Mucosa of rectum (tissue), 2 donors: ENCODE data around the gene SPATA31D1.

Experiments used
- H3K27ac ChIP-seq, 2 donors: one replicate each; pipeline ENCODE4 v1.7.0; 2013; ENCODE audit warnings: inconsistent platforms in 2 of 2, low read depth in 2 of 2, low read length in 2 of 2
- H3K27me3 ChIP-seq, 2 donors: one replicate each; pipeline ENCODE4 v1.7.0; 2013; ENCODE audit warnings: low read length in 2 of 2; ENCODE audit not compliant: control insufficient read depth in 2 of 2, insufficient read depth in 2 of 2
- H3K36me3 ChIP-seq, 2 donors: one replicate each; pipeline ENCODE4 v1.7.0; 2013; ENCODE audit warnings: low read length in 2 of 2; ENCODE audit not compliant: control insufficient read depth in 2 of 2, insufficient read depth in 2 of 2
- H3K4me1 ChIP-seq, 2 donors: one replicate each; pipeline ENCODE4 v1.7.0; 2013; ENCODE audit warnings: low read length in 2 of 2, mild to moderate bottlenecking in 1 of 2; ENCODE audit not compliant: control insufficient read depth in 2 of 2, insufficient read depth in 2 of 2
- H3K4me3 ChIP-seq, 2 donors: one replicate each; pipeline ENCODE4 v1.7.0; 2013; ENCODE audit warnings: low read length in 2 of 2
- H3K9ac ChIP-seq, 2 donors: one replicate each; pipeline ENCODE4 v1.7.0; 2013; ENCODE audit warnings: low read length in 2 of 2, low read depth in 1 of 2, mild to moderate bottlenecking in 1 of 2
- H3K9me3 ChIP-seq, 2 donors: one replicate each; pipeline ENCODE4 v1.7.0; 2013; ENCODE audit warnings: low read length in 2 of 2; ENCODE audit not compliant: control insufficient read depth in 2 of 2
- donor health status: healthy.
- donor health status: Normal muscosa, but diverticular disease.

SPATA31D1 gene

DNA sequence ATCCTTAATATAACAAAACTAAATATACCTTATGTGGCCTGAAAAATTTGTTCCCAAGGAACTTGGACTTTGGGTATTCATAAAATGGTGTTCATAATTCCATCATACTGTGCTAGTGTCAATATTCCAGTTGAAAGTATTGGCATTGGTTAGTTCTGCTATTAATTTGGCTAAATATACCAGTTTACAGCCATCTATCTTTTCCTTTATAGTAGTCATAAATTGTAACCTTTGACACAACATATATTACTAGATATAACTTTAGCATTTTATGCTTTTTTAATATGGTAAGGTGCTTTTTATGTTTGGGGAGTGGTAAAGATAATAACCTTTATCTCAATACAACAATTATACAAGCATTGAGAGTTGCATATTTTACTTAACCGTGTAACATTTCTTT lies 23.7 kb downstream of the SPATA31D1 start:
- Histone ChIP-seq H3K4me1 (no peaks in the 10 kb centered on the region), H3K27me3 (no peaks in the 10 kb centered on the region), H3K36me3 (no peaks in the 10 kb centered on the region), H3K9me3 (no peaks in the 10 kb centered on the region), H3K4me3 (no peak overlapping the region), H3K27ac (no peak overlapping the region), H3K9ac (no peak overlapping the region)

DNA sequence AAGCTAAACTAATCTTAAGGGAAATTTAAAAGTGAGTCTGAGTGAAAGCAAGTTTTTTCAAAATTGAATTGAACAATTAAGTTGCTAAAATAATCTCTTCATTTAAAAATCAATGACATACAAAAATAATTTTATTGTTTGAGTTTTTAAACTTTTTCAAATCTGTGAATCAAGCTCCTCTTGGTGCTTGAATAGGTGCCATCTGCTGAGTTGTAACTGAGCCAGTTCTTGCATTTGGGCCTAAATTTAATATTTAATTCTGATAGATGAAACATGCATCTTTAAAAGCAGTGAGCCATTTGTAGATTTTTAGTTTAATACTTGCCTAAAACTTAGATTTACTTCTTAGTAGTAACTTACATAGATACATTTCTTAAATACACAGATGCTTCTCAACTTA lies 31.8 kb downstream of the SPATA31D1 start:
- H3K9me3 ChIP-seq: no peaks in the 10 kb centered on the region
- no peaks in the 10 kb centered on the region for H3K36me3 ChIP-seq
- H3K4me1 ChIP-seq: no peaks in the 10 kb centered on the region
- H3K27me3 ChIP-seq: no peaks in the 10 kb centered on the region
- no peak overlapping the region for H3K9ac ChIP-seq
- no peak overlapping the region for H3K27ac ChIP-seq
- H3K4me3 ChIP-seq: no peak overlapping the region

DNA sequence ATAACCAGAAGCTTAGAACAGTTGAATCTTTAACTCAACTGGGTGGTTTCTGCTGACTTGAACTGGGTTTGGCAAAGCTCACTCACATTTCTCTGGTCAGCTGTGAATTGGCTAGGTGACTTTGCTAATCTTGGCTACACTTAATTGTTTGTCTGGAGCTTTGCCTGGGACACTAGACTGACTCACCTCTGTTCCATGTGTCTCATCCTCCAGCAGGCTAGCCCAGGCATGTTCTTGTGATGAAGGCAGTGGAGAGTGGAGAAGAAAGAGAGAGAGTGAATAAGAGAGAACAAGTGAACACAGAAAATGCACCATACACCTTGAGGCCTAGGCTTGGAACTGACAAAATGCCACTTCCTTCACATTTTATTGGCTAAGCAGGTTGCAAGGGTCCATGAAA lies 32.6 kb downstream of the SPATA31D1 start:
- H3K9ac ChIP-seq: no peak overlapping the region
- no peak overlapping the region for H3K4me3 ChIP-seq
- H3K27ac ChIP-seq: no peak overlapping the region
- H3K27me3 ChIP-seq: no peaks in the 10 kb centered on the region
- no peaks in the 10 kb centered on the region for H3K36me3 ChIP-seq
- no peaks in the 10 kb centered on the region for H3K4me1 ChIP-seq
- no peaks in the 10 kb centered on the region for H3K9me3 ChIP-seq

DNA sequence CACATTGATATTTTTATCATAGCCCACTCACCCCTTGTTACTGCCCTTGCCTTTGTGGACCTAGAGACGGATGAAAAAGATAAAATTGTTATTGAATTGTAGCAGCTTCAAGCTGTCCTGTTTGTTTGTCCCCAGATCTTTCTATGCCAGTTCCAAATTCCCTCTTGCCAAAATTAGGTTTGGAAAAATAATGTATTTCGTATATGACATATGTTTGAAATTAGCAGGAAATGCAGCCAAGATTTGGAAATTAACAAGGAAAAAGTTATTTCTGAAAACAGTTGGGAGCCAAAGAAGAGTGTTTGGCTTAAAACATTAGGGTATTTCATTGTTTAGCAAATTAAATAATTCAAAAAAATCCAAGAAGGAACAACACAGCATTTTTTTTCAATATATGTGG lies 33.5 kb downstream of the SPATA31D1 start:
- no peak overlapping the region for H3K9ac ChIP-seq
- no peaks in the 10 kb centered on the region for H3K9me3 ChIP-seq
- no peaks in the 10 kb centered on the region for H3K36me3 ChIP-seq
- H3K27me3 ChIP-seq: no peaks in the 10 kb centered on the region
- H3K4me3 ChIP-seq: no peak overlapping the region
- no peaks in the 10 kb centered on the region for H3K4me1 ChIP-seq
- no peak overlapping the region for H3K27ac ChIP-seq

DNA sequence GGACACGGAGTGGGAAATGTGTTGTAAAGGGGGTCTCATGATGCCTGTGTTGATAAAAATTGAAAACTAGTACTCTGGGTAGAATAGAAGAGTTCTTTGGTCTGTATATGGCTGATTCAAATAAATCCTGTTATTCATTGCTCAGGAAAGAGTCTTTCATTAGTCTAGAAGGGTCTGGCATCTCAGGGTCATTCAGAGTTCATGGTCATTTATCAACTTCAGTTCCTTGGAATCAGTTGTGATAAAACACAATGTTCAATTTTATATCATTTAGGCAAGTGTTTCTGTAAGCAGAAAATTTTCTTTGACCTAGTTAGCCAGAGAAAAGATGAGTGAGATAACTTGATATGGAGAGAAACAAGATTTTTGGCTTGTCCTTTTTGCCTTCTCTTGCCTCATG lies 36.3 kb downstream of the SPATA31D1 start:
- no peaks in the 10 kb centered on the region for H3K27me3 ChIP-seq
- no peaks in the 10 kb centered on the region for H3K36me3 ChIP-seq
- H3K9me3 ChIP-seq: no peaks in the 10 kb centered on the region
- H3K4me1 ChIP-seq: no peaks in the 10 kb centered on the region
- H3K4me3 ChIP-seq: no peak overlapping the region
- H3K27ac ChIP-seq: no peak overlapping the region
- no peak overlapping the region for H3K9ac ChIP-seq

DNA sequence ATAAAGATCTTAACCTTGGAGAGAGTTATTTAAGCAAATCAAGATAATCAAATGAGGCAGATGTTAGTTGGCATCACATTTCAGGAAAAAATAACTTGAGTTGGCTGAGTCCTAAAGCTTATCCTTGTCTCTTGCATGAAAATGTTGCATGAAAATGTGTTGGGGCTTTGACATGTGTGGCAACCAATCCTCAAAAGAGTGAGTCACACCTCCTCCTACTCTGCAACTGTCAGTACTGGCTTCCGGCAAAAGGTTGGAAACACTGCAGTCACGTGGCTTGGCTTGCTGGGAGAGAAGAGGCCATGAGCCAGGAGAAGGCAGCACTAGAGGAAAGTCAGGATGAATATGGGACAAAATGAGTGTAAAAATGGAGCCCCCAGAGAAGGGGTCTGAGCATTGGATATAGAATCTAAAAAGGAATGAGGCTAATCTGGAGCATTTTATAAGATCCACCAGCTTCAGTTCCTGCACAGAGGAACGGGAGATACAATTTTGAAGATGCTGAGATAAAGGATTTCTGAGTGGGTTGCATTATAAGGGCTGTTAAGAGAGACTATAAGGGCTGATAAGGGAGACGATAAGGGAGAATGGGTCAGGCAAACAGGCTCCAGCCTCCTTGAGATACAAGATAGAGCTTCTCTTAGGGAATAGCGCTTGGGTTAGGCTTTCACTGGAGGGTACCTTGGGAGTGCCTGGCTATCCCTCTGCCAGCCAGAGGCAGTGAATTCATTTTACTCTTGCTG lies 43.1 kb downstream of the SPATA31D1 start:
- H3K4me3 ChIP-seq: no peak overlapping the region

DNA sequence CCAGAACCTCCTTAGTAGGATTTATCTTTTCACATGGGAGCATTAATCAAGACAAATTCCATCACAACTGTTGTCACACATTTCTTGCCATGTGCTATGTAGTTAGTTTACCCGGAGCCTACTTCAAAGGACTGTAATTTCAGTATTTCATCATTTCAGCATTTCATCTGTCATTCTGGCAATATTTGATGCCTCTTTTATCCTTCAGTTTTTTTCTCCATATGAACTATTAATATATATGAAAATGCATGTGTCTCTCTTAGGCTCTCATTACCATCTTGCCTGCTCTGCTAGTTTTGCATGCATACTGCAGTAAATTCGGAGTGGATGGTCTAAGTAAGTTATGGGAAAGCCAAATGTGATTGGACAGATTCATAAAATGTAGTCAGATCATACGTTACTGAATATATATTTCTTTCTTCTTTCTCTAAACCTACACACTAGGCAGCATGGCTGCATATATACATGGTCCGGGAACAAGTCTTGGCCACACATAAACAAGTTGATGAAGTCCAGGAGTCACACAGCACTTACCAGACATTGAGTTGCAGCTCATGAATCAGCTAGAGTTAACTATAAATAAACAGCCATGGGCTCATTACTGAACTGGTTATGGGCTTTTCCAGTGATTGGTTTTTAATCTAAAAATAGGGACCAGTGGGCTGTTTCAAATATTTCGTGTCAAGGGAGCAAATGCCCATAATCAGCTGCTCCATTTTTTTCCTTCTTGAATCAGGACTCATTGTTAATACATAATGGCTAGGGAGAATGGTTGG lies 46.6 kb downstream of the SPATA31D1 start:
- Histone ChIP-seq H3K4me1 (no peaks in the 10 kb centered on the region), H3K4me3 (no peak overlapping the region), H3K9ac (no peak overlapping the region), H3K9me3 (no peaks in the 10 kb centered on the region), H3K27me3 (no peaks in the 10 kb centered on the region), H3K27ac (no peak overlapping the region), H3K36me3 (no peaks in the 10 kb centered on the region)

More for the DNA sequence above, 43.1 kb downstream of the SPATA31D1 start:
- Histone ChIP-seq H3K9me3 (no peaks in the 10 kb centered on the region), H3K9ac (no peak overlapping the region), H3K36me3 (no peaks in the 10 kb centered on the region), H3K27ac (no peak overlapping the region), H3K4me1 (no peaks in the 10 kb centered on the region), H3K27me3 (no peaks in the 10 kb centered on the region)

DNA sequence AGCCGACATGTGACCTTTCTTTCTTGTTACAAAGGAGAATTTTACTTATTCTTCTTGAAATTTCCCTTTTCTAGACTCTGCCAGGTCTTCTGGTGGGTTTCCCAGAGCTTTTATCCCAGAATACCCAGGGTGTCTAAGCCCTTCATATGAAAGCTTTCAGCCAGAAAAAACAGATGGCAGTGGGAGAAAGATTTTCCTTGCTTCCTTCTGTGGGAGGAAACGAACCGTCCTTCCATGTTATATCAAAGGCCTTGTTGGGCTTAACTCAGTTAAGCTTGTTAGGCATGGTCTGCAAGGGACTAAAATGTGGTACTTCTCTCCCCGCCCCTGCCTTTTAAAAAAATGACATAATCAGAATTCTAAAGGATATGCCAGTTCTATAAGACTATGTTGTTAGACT lies 47.5 kb downstream of the SPATA31D1 start:
- H3K4me1 ChIP-seq: no peaks in the 10 kb centered on the region
- H3K36me3 ChIP-seq: no peaks in the 10 kb centered on the region
- H3K27ac ChIP-seq: no peak overlapping the region
- no peaks in the 10 kb centered on the region for H3K27me3 ChIP-seq
- no peak overlapping the region for H3K9ac ChIP-seq
- no peak overlapping the region for H3K4me3 ChIP-seq
- no peaks in the 10 kb centered on the region for H3K9me3 ChIP-seq

DNA sequence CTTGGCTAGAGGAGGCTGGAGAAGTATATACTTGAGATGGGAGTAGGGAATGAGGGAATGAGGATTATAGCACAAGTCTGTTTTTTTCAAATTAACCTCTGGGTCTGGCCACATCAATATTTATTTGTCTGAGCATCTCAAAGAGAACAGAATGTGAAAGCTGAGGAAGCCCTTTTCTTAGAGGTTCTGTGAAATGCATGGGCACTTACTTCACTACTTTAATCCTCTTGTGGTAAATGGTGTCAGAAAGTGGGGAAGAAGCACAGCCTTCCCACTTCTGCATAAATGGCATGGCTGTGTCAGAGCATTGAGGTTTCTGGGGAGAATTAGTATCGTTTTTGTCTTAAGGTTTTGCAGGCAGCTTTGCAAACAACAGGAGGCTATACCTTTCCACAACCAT lies 48.6 kb downstream of the SPATA31D1 start:
- Histone ChIP-seq H3K27me3 (no peaks in the 10 kb centered on the region), H3K9ac (no peak overlapping the region), H3K4me3 (no peak overlapping the region), H3K36me3 (no peaks in the 10 kb centered on the region), H3K4me1 (no peaks in the 10 kb centered on the region), H3K9me3 (no peaks in the 10 kb centered on the region), H3K27ac (no peak overlapping the region)

DNA sequence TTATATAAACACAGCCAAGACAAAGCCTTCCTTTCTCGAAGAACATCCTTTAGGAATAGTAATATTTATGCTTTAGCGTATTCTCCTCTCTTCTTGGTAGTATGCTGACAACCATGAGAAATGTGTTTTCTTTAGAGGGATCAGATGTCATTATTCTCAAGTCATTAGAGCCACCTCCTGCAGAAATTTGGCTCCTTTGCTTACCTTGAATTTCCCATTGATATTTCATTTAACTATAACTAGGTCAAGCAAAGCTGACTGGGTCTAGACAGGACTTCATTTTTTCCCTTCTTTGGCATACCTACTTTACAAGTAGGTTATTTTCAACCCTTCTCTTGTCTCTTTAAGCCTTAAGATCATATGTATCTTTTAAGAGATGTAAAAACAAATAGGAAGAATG lies 50.3 kb downstream of the SPATA31D1 start:
- Histone ChIP-seq H3K4me3 (no peak overlapping the region), H3K9ac (no peak overlapping the region), H3K27me3 (no peaks in the 10 kb centered on the region), H3K27ac (no peak overlapping the region), H3K4me1 (no peaks in the 10 kb centered on the region), H3K36me3 (no peaks in the 10 kb centered on the region), H3K9me3 (no peaks in the 10 kb centered on the region)
